HEK293T (cell line): ENCODE data around the gene RIPOR2.

Experiments
- ARNT ChIP-seq: fragments of 450-650 bp; IDR thresholded peaks from 2 replicates; pipeline ENCODE4 v1.6.1; 2017; ENCODE audit warnings: mild to moderate bottlenecking
- CTBP1 ChIP-seq: fragments of 450-650 bp; IDR thresholded peaks from 2 replicates; pipeline ENCODE4 v1.6.1; 2016; ENCODE audit warnings: borderline replicate concordance
- ELF4 ChIP-seq: fragments of 450-650 bp; IDR thresholded peaks from 2 replicates; pipeline ENCODE4 v1.6.1; 2017; ENCODE audit warnings: antibody characterized with exemption
- FOXA1 ChIP-seq: fragments of 450-650 bp; IDR thresholded peaks from 2 replicates; pipeline ENCODE4 v1.6.1; 2016; ENCODE audit warnings: mild to moderate bottlenecking
- FOXK2 ChIP-seq: fragments of 450-650 bp; IDR thresholded peaks from 2 replicates; pipeline ENCODE4 v1.6.1; 2016; ENCODE audit warnings: mild to moderate bottlenecking
- FOXM1 ChIP-seq: fragments of 450-650 bp; IDR thresholded peaks from 2 replicates; pipeline ENCODE4 v1.6.1; 2017; ENCODE audit warnings: mild to moderate bottlenecking, borderline replicate concordance
- LEF1 ChIP-seq: fragments of 450-650 bp; IDR thresholded peaks from 2 replicates; pipeline ENCODE4 v1.6.1; 2017; ENCODE audit warnings: mild to moderate bottlenecking, borderline replicate concordance
- SP1 ChIP-seq: fragments of 450-650 bp; IDR thresholded peaks from 2 replicates; pipeline ENCODE4 v1.6.1; 2017
- SUZ12 ChIP-seq: fragments of 450-650 bp; IDR thresholded peaks from 2 replicates; pipeline ENCODE4 v1.6.1; 2016; ENCODE audit warnings: mild to moderate bottlenecking

DNA sequence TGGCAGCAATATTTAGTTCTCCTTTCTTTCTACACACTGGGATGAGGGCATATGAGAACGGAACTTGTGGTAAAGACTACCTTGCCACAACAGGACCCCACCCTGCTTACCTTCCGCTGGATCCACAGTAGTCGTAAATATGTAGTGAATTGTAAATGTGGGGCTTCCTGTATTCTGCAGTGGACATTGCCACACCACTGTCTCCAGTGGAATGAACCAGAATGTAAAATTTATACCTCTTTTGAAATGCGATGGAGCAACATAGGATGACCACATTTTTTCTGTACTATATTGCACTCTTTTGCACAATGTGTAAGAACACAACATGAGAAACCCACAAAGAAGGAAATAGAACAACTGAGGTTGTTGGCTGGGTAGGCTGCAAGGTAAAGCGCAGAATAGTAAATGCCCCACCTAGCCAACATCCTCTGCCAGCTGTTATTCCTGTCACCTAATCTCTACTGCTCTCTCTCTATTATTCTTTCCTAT is 16.1 kb upstream of the RIPOR2 start:
- TF ChIP-seq SP1 (no peak), FOXM1 (no peak), FOXK2 (no peak), LEF1 (no peak), CTBP1 (no peak), ELF4 (no peak), FOXA1 (no peak), ARNT (no peak), SUZ12 (no peak)
